ENCODE results near the gene VSIR.

VSIR gene

DNA sequence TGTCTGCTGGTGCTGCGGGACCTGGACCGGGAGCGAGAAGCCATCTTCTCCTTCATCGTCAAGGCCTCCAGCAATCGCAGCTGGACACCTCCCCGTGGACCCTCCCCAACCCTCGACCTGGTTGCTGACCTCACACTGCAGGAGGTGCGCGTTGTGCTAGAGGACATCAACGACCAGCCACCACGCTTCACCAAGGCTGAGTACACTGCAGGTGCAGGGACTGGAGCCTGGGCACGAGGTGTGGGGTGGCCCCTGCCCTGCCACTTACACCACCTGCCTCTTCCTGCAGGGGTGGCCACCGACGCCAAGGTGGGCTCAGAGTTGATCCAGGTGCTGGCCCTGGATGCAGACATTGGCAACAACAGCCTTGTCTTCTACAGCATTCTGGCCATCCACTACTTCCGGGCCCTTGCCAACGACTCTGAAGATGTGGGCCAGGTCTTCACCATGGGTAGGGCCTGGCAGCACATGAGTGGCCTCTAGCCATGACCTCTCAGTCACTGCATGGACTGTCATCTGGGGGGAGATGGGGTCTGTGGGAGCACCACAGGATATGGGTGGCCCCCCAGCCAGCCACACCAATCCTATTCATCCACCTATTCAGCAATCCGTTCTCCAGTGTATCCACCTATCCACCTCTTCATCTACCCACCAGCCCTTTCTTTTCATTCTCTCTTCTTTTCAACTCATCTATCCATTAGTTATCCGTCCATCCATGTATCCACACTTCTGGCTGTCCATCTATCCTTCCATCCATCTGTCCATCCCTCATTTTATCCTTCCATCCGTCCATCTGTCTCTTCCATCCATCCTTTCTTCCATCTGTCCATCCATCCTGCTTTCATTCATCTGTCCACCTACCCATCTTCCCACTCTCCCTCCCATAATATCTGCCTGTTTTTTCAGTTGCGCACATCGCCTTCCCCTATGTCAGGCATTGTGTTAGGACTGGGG is 34.5 kb upstream of the VSIR start:
- in situ Hi-C loops (cut with HindIII; ENCODE audit: low sequenced_read_pairs) = no loop called here

GRCh38 chr10:71806704-71807556 is 33.6 kb upstream of the VSIR start:
- in situ Hi-C loops (cut with HindIII; ENCODE audit: low sequenced_read_pairs) = no loop called here

DNA sequence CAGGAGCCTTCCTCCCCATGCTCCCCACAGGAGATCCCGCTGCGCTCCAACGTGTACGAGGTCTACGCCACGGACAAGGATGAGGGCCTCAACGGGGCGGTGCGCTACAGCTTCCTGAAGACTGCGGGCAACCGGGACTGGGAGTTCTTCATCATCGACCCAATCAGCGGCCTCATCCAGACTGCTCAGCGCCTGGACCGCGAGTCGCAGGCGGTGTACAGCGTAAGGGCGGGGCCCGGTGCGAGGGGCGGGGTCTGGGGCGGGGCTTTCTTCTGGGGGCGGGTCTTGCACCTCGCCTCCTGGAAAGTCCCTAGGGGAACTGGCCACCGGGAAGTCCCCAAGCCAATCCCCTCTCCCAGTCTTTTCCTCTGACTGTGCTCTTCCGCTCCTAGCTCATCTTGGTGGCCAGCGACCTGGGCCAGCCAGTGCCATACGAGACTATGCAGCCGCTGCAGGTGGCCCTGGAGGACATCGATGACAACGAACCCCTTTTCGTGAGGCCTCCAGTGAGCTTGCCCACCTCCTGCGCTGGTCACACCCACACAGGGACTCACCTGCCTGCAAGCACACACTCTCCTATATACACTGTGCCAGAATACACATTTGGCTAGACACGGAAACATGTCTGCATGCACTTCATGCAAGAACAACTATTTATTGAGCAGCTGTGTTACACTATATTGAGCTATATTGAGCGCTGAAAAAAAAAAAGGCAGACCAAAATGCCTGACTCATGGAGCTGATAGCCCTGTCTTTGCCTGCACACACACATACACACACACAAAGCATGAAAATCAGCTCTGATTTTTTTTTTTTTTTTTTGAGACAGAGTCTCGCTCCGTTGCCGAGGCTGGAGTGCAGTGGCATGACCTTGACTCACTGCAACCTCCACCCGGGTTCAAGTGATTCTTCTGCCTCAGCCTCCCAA is 32.7 kb upstream of the VSIR start:
- in situ Hi-C loops (cut with HindIII; ENCODE audit: low sequenced_read_pairs) = no loop called here

GRCh38 chr10:71804077-71804476 is 30.8 kb upstream of the VSIR start:
- in situ Hi-C loops (cut with HindIII; ENCODE audit: low sequenced_read_pairs) = no loop called here

- in situ Hi-C loops (cut with HindIII; ENCODE audit: low sequenced_read_pairs) = no loop called here
Observed at GRCh38 chr10:71802715-71803488, 29.6 kb upstream of the VSIR start.

DNA sequence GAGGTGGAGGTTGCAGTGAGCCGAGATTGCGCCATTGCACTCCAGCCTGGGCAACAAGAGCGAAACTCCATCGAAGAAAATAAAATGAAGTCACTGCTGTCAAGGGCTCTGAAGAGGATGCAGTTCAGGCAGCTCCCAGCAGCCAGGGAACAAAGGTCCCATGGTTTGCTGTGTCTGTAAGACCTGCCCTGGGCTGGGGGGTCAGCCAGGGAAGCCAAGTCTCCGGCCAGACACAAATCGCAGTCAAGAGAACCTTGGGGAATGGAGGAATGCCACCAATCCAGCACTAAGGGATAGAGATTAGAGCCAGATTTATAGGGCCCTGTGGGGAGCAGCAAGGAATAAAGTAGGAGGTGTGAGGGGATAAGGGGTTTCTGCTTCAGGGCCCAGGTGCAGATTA is 28.9 kb upstream of the VSIR start:
- in situ Hi-C loops (cut with HindIII; ENCODE audit: low sequenced_read_pairs) = no loop called here

DNA sequence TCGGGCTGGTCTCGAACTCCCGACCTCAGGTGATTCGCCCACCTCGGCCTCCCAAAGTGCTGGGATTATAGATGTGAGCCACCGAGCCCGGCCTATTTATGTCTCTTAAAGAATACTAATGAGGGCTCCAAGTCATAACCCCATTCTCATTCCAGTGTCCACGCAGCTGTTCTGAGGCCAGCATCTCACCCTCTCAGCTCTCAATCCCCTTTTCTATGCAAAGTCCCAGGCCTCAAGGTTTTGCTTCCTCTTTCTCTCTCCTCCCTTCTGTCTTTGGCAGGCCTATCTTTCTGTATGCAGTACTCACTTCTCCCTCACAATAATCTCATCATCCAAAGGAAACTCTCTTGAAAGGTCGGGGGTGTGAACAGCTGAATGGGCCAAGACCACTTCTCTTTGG is 28.0 kb upstream of the VSIR start:
- in situ Hi-C loops (cut with HindIII; ENCODE audit: low sequenced_read_pairs) = no loop called here

DNA sequence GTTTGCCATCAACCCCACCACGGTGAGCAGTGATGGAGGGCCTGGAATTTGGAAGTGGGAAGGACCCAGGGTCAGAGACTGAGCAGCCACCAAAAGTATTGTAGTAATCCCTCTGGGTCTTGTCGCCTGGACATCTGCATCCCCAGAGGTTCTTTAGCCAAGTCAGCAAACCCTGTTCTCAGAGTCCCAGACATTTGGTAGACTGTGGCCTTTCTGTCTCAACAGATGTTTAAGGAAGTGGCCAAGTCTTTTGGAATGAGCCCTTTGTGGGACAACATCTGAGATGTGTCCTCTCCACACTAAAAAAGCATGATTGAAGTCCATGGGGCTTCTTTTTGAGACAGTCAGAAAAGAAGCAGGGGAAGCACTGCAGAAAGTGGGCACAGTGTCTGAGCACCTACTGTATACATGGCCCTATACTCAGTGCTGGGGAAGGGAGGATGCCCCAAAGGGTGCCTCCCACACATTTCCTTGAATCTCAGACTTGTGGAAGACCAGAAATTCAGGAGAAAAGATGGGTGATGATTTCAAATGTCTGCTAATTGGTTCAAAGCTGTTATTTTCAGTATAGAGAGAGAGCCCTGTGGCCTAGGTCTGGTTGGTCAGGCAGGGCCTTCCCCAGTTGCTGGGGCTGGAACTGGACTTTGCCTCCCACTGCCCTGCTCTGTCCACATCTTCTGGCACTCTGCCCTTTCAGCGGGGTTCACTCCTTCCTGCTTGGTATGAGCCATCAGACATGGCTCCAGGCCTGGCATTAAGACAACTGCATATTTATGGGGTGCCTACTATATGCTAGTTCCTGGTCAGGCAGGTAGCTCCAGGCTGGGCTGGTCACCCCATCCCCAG is 26.5 kb upstream of the VSIR start:
- in situ Hi-C loops (cut with HindIII; ENCODE audit: low sequenced_read_pairs) = loop anchor here (5.0 kb wide), 1 partner anchor 103 kb away; no protein-coding TSS in a partner anchor

DNA sequence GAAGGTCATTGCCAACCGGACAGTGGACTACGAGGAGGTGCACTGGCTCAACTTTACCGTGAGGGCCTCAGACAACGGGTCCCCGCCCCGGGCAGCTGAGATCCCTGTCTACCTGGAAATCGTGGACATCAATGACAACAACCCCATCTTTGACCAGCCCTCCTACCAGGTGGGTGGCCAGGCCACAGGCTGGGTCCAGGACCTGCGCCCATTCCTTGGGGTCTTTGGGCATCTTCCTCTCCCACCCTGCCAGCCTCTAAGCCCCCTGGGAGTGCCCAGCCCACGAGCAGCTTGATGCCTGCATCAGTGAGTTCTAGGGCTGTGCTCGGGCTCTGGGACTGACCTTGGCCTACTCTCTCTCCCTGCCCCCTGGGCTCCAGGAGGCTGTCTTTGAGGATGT is 25.8 kb upstream of the VSIR start:
- in situ Hi-C loops (cut with HindIII; ENCODE audit: low sequenced_read_pairs) = loop anchor here (5.0 kb wide), 1 partner anchor 102 kb away; no protein-coding TSS in a partner anchor

DNA sequence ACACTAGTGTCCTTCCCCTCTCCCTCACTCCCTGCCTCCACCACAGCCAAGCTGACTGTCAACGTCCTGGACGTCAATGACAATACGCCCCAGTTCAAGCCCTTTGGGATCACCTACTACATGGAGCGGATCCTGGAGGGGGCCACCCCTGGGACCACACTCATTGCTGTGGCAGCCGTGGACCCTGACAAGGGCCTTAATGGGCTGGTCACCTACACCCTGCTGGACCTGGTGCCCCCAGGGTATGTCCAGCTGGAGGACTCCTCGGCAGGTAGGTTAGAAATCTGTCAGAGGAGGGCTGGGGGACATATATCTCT is 24.9 kb upstream of the VSIR start:
- in situ Hi-C loops (cut with HindIII; ENCODE audit: low sequenced_read_pairs) = loop anchor here (5.0 kb wide), 1 partner anchor 101 kb away; no protein-coding TSS in a partner anchor

DNA sequence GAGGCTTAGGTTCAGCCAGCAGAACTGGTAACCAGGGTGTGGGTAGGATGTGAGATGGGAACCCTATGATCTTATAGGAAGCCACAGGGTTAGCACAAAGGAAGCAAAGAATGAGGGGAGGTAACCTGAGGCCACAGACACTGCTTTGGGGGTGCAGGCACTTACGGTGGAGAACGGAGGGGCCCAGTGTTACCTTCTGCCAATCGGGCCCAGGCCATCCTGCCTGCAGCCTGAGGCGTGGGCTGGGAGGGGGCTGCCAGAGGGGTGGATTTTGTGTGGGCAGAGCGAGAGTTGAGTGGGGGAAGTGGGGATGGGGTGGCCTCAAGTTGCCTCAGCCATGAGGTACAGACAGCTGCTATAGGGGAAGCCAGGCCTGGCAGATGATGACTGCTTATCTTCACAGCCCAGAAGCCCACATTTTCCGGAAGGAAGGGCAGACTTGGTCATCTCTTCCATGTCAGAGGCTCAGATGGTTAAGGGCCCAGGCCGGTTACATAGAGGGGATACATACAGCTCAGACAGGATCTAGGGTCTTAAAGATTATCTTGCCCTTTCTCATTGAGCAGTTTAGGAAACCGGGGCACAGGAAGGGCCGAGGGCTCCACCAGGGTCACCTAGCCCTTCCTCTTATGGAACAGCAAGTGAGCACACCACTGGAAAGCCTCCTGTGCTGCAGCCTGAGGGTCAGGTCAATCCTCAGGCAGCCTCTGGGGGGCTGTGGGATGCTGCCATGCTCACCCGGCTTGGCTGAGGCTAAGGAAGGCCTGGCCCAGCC is 24.4 kb upstream of the VSIR start:
- in situ Hi-C loops (cut with HindIII; ENCODE audit: low sequenced_read_pairs) = loop anchor here (5.0 kb wide), 1 partner anchor 100 kb away; no protein-coding TSS in a partner anchor

DNA sequence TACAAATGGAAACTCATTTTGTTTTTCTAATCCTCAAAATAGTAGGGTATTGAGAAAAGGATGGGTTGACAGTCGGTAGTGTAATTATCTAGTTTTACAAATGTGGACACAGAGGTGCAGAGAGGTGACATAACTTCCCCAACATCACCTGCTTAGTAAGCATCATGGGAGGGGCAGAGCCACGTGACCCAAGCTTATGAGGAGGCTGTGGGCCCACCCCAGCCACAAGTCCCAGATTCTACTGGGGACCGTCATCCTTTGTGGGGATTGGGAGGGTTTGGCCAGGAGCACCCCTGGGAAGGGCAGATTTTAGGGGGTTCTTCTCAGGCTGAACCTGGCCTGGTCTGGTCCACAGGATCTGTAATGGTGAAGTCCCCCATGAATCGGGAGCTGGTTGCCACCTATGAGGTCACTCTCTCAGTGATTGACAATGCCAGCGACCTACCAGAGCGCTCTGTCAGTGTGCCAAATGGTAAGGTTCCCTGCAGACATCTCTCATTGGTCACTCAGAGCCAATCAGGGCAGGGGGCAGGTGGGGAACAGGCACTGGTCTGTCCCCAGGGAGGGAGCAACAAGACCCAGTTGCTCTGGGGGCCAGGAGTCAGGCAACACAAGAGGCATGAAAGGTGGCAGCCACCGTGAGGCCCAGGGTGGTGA is 23.6 kb upstream of the VSIR start:
- in situ Hi-C loops (cut with HindIII; ENCODE audit: low sequenced_read_pairs) = loop anchor here (5.0 kb wide), 1 partner anchor 100 kb away; no protein-coding TSS in a partner anchor

DNA sequence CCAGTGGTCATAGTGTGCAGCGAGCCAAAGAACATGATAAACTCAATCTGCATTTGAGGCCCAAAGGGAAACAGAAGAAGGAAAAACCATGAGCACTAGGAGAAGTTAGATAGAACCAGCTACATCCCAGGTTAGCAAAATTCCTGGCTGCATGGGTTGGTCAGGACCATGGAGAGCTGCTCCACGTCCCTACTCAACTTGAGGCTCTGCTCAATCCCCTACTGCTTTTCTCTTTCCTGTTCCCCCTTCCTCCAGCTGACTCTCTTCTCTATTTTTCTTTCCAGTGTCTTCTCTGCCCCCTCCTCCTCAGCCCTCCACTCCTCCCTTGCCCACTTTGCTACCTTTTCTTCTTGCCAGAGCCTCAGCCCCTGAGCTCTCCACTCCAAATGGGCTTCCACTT is 21.9 kb upstream of the VSIR start:
- in situ Hi-C loops (cut with HindIII; ENCODE audit: low sequenced_read_pairs) = loop anchor here (5.0 kb wide), 1 partner anchor 98 kb away; no protein-coding TSS in a partner anchor

GRCh38 chr10:71790749-71791440 is 17.6 kb upstream of the VSIR start:
- in situ Hi-C loops (cut with HindIII; ENCODE audit: low sequenced_read_pairs) = no loop called here

DNA sequence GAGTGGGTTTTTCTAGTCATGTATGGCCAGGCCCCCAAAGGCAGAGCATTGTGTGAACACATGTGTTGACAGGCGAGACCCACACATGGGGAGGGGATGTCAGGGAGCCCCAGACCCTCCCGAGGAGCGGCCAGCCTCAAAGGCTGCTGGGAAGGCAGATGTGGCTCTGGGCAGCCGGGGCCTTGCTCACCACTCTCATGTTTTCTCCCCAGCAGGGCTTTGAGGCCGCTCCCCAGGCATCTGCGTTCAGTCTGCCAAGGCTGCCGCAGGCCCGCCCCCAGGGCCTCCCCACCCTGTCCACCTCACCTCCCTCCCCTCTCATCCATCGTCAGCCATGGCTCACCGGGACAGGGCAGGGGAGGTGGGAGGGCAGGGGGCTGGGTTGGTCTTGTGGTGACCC is 16.6 kb upstream of the VSIR start:
- in situ Hi-C loops (cut with HindIII; ENCODE audit: low sequenced_read_pairs) = no loop called here

DNA sequence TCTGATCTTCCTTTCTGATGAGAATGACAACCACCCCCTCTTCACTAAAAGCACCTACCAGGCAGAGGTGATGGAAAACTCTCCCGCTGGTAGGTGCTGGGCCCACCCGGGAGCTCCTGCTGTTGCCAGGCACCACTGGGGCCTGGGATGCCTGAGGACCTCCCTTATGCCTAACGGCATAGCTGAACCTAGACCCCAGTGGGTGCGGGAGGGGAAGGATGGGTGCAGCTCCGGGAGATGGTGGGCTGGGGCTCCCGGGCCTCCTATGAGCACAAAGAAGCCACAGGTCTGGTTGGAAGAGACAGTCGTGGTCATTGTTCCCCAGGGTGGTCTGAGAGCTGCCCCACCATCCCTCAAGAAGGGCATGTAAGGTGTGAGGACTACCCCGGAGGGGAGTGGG is 15.6 kb upstream of the VSIR start:
- in situ Hi-C loops (cut with HindIII; ENCODE audit: low sequenced_read_pairs) = no loop called here

DNA sequence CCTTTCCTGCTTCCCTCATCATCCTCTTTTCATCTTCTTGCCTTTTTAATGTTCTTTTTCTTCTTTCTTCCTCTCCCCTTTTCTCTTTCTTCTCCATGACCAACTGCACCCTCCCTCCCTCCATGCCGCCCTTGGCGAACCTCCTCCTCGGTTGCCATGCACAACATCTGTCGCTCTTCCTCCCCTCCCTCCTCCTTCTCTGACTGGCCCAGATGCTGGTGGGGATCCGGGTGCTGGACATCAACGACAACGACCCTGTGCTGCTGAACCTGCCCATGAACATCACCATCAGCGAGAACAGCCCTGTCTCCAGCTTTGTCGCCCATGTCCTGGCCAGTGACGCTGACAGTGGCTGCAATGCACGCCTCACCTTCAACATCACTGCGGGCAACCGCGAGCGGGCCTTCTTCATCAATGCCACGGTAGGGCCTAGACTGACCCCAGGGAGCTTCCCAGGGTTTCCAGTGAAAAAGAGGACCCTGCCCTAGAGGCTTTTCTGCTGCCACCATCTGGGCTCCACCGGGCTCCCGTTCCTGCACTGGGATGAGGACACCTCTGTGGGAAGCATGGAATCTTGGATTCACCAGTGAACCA is 11.5 kb upstream of the VSIR start:
- in situ Hi-C loops (cut with HindIII; ENCODE audit: low sequenced_read_pairs) = no loop called here

Data from endothelial cell of hepatic sinusoid (primary cell).